Pons (tissue), 1 donor: ENCODE data around the gene RAB40C.

ENCODE experiments used
- DNase-seq: peaks from one replicate; pipeline ENCODE4 v3.0.0-alpha.2; 2016; ENCODE audit warnings: low spot score

Gene RAB40C

DNA sequence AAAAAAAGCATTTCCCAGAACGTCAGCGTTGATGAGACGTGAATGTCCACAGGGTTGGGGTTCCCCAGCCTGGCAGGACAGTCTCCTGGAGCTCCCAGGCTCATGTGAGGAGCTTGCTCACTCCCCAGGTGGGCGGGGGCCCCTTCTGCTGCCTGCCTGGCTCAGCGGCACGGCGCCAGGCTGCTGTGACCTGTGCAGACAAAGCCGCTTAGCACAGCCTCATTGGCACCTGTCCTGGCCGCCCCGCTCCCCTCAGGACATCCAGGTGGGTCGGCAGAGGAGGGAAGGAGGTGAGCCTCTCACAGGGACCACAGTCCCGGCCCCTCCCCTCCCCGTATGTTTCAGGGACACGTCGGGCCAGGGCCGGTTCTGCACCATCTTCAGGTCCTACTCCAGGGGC is 28.0 kb downstream of the RAB40C start:
- DNase-seq: no peak

DNA sequence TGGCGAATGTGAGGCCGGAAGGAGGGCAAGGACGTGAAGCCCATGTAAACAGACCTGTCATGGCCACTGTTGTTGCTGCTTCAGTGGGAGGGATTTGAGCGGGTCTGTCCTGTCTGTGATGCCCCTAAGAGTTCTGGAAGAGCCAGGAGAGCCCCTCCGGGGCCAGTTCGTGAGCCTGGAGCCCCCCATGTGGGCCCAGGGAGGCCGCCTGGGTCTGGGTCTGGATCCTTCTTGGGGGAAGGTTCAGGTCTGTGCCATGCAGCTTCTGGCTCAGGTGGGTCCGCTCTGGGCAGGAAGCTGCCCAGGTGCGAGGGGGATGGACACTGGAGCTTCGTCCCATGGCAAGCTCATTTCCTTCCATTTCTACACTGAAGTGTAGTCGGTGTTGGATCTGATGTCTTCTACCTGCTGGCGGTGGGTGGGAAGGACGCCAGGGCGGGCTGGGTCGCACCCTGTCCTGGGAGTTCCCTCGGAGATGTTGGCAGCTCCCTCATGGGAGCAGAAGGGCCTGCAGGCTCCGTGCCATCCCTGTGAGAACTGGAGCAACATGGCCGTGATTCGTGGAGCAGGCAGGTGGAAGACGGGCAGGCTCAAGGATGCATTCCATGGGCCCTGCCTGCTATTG is 29.7 kb downstream of the RAB40C start:
- DNase-seq: no peak

DNA sequence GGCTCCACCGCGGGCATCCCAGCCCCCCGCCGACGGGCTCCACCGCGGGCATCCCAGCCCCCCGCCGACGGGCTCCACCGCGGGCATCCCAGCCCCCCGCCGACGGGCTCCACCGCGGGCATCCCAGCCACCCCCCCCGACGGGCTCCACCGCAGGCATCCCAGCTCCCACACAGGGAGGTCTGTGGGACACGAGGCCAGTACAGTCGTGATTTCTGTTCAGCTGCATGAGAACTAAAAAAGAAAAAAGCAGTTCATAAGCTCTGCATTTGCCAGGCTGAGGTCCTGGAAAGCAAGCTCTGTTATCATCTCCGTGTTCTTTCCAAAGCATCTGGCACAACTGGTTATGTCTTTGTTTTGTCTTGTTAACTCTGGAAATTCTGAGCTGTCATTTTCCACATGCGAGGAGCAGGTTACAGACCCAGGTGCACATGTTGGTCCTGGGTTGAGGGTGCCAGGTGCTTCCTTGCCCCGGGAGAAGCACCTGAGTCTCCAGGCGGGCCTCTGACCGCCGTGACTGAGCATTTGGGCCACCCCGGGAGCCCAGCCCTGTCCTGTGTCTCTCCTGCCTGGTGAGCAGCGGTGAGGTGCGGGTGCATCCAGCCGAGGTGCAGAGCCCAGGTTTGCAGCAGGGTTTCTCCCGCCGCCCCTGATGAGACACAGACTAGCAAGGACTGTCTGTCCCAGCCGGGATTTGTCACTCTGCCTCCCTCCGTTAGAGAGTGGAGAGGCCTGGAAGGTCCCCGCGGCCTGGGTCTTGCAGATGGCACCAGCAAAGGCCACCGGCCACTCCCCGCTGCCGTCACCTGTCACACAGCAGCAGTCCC is 31.0 kb downstream of the RAB40C start:
- no peak for DNase-seq

DNA sequence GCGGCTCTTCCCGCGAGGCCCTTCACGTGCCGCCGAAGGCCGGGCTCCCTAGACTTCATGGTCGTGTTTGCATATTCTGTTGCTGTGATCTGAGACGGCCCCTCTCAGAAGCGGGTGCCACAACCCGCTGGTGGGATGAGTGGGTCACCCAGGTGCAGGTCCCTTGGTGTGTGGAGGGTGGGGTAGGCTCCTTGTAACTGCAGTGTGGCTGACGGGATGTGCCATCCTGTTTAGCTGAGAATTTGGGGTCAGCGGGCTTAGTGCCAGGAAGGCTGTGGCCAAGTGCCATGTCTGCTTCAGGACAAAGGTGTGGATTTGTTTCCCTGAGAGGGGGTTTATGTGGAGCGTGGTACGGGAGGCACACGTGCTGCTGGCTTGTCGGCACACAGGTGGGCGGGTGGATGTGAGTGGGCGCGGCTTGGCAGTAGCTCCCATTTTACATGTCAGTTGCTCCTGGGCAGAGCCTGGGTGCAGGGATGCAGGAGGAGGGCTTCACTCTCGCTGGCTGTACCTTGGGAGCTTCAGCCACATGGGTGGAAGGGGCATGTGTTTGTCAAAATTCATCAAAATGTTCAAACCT is 31.8 kb downstream of the RAB40C start:
- no peak for DNase-seq

GRCh38 chr16:622920-623280 is 33.0 kb downstream of the RAB40C start:
- DNase-seq: no peak

- no peak for DNase-seq
Measured at GRCh38 chr16:624526-625070, 34.7 kb downstream of the RAB40C start.

DNA sequence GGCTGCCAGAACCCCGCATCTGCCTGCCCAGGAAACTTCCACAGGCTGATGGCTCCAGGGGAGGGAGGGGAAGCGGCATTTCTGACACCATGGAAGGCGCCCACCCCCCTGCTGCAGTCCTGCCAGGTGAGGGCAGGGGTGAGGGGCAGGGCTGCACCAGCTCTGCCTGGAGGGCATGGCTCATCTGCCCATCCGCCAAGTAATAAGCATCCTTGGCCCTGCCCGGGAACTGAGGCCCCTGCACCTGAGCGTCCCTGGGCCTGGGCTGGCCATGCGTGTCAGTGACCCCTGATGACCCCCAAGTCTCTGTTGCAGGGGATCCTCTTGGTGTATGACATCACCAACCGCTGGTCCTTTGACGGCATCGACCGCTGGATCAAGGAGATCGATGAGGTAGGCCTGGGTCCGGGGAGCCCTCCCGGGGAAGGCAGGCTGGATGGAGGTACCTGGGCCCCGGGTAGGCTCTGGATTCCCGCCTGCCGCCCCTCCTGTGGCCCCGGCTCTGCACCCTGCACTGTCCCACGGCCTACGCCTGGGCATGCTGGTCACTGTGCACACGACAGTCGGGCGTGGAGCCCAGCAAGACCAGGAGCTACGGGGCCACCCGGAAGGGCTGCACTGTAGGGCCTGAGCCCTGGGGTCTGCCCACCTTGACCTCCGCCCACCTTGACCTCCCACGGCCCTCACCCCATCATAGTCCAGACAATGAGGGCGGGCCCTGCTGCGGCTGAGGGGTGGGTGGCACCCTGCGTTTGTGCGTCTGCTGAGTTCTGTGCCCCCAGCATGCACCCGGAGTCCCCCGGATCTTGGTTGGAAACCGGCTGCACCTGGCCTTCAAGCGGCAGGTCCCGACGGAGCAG is 35.5 kb downstream of the RAB40C start:
- no peak for DNase-seq

DNA sequence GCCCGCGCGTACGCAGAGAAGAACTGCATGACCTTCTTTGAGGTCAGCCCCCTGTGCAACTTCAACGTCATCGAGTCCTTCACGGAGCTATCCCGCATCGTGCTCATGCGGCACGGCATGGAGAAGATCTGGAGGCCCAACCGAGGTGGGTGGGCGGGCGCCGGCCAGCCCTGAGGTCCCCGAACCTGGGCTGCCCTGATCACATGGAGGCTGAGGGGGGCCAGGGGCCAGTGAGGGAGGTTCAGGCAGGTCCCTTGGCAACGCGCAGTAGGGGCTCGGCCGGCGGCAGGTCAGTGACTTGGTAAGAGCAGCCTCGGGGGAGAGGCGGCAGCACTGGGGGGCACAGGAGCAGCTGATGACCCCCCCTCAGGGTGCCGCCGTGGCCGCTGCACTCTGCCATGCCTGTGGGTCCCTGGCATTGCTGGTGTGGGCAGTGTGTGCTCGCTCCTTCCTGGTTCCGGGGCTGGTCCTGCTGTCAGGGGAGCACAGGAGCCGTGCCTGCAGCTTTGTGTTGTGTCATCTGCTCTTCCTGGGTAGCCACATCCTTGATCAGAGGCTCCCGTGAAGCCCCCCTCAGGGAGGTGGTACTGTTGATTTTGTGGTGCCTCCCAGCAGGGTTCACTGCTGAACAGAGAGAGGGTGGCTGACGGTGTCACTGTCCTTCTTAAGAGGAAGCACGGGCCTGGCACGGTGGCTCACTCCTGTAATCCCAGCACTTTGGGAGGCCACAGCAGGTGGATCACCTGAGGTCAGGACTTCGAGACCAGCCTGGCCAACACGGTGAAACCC is 36.3 kb downstream of the RAB40C start:
- DNase-seq: no peak

GRCh38 chr16:626787-627453 is 37.1 kb downstream of the RAB40C start:
- no peak for DNase-seq

DNA sequence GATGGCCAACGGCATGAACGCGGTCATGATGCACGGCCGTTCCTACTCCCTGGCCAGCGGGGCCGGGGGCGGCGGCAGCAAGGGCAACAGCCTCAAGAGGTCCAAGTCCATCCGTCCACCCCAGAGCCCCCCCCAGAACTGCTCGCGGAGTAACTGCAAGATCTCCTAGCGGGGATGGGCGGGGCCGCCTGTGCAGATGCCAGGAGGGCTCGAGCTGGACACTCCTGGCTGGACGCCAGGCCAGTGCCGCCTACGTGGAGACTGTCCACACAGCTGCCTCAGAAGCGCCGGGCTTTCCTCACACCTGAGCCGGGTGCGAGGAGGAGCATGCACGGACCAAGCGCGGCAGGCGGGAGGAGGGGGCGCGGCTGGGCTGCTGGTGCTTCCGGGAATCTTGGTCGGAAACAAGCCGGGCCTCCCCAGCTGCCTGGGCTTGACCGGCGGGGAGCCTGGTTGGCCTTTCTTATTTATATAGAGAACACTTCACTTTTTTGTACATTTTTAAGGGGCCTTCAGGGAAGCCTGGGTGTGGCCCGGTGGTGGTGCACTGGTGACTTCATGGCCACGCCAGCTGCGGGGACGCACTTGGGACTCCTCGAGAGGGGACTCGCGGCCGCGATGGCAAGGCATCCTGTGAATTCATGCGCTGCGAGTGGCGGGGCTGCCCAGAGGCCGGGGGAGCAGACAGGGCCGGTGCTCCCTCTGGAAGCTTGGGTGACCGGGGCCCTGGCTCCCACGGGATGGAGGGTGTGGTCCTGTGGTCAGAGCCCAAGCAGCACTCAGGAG is 37.8 kb downstream of the RAB40C start:
- no peak for DNase-seq

DNA sequence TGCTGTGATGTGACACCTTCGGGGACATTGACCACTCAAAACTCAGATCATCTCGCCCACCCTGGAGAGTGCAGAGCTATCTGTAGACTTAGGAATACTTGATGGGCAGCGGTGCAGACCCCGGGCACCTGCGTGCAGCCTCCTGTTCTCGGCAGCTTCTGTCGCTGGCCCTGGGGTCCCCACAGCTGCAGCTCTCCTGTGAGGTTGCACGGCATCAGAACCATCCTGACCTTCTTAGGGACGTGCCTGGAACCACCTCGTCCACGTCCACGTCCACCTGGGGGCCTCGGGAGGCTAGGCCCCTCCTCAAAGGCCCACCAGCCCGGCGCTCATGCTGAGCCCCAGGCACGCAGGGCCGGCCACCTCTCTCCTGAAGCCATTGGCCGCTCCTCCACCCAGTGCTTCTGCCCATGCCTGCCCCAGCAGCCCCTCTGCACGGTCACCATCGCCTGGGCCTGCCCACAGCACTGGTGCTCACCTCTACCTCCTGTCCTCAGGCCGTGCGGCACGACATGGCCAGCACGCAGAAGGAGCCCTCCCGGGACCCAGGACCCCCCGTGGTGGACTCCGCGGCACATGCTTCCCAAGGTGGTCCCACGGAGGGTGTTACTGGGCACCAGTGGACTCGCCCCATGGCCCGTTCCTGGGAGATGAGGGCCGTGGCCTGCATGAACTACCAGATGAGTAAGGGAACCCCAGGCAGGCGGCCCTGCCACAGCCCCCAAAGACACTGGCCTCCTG is 38.6 kb downstream of the RAB40C start:
- DNase-seq: no peak

- DNase-seq: no peak
Measured at GRCh38 chr16:629185-629832, 39.4 kb downstream of the RAB40C start.

GRCh38 chr16:629833-630248 is 40.0 kb downstream of the RAB40C start:
- no peak for DNase-seq

DNA sequence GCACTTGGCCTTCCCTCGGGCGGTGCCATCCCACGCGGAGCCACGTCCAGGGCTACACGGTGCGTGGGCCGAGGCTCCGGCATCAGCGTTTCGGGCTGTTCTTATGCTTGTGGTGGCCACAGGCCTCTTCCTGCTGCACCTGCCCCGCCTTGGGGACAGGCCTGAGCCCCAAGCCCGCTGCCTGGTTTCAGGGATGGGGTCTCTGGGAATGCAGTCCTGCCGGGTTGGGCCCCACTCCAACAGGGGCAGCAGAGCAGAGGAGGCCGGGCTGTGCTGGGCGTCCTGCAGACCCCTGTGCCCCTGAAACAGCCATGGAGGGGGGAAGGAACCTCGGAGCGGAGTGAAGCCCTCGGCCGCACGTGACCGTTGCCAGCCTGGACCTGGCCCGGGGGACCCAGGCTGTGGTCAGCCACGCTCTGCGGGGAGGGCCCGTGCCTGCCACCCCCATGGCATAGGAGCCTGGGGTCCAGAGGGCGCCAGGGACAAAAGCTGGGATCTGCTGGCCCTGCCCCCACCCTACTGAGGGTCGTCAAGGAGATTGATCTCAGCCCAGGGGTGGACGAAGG is 40.5 kb downstream of the RAB40C start:
- DNase-seq: no peak

- no peak for DNase-seq
Measured at GRCh38 chr16:630815-631405, 41.0 kb downstream of the RAB40C start, which contains the start of gene WFIKKN1. Gene WFIKKN1, plus strand, starts transcription at chr16:630985. Its CDS starts 269 bp downstream, at chr16:631254.

- DNase-seq: no peak
Measured at GRCh38 chr16:631808-632358, 42.0 kb downstream of the RAB40C start.
